GM10266 (cell line): Measurements from ENCODE around the gene CD80.
"Not testable (repeated sequence)": the region's sequence is repeated elsewhere in the genome, so short reads cannot be mapped to it uniquely, and the experiment has no call there.

Source experiments
- DNase-seq: peaks from one replicate; pipeline ENCODE4 v3.0.0; 2012; ENCODE audit errors: extremely low spot score
- CTCF ChIP-seq: IDR thresholded peaks from 2 replicates; pipeline ENCODE4 v1.5.1; 2012; ENCODE audit warnings: mild to moderate bottlenecking, low read depth; ENCODE audit not compliant: control insufficient read depth, insufficient read depth; ENCODE audit errors: missing control alignments

CD80 gene

GRCh38 chr3:119598410-119599098, 39.1 kb upstream of the CD80 start:
- TF ChIP-seq CTCF: no peak
- DNase-seq: peak; percentile 53

- DNase-seq: no peak
- no peak for TF ChIP-seq CTCF
Measured at GRCh38 chr3:119597548-119598288, 38.3 kb upstream of the CD80 start, which contains the start of gene PLA1A. TSS of gene PLA1A (plus strand) at chr3:119597885. CDS start at chr3:119597914, 29 bp downstream.

GRCh38 chr3:119596398-119596797, 37.0 kb upstream of the CD80 start:
- no peak for DNase-seq
- no peak for TF ChIP-seq CTCF

- no peak for DNase-seq
- no peak for TF ChIP-seq CTCF
Measured at GRCh38 chr3:119595639-119596334, 36.4 kb upstream of the CD80 start.

- not testable (repeated sequence) for DNase-seq
Measured at GRCh38 chr3:119594929-119595328, 35.5 kb upstream of the CD80 start.

- no peak for TF ChIP-seq CTCF
Measured at GRCh38 chr3:119594066-119594465, 34.7 kb upstream of the CD80 start.

GRCh38 chr3:119592861-119593260, 33.4 kb upstream of the CD80 start:
- no peak for DNase-seq
- TF ChIP-seq CTCF: no peak

More at GRCh38 chr3:119594066-119594465, 34.7 kb upstream of the CD80 start:
- DNase-seq: no peak
